ENCODE data around the gene UACA. TPM values are rescaled to one million over a fixed set of nuclear protein-coding genes. Genes with fewer than 3 reads are reported as not detected.

Gene UACA
- total RNA-seq, 1 donor from 2014 or later: 46.2 TPM

GRCh38 chr15:70650567-70651302 lies 112.6 kb downstream of the UACA start:
- TF ChIP-seq, protein P1, sequence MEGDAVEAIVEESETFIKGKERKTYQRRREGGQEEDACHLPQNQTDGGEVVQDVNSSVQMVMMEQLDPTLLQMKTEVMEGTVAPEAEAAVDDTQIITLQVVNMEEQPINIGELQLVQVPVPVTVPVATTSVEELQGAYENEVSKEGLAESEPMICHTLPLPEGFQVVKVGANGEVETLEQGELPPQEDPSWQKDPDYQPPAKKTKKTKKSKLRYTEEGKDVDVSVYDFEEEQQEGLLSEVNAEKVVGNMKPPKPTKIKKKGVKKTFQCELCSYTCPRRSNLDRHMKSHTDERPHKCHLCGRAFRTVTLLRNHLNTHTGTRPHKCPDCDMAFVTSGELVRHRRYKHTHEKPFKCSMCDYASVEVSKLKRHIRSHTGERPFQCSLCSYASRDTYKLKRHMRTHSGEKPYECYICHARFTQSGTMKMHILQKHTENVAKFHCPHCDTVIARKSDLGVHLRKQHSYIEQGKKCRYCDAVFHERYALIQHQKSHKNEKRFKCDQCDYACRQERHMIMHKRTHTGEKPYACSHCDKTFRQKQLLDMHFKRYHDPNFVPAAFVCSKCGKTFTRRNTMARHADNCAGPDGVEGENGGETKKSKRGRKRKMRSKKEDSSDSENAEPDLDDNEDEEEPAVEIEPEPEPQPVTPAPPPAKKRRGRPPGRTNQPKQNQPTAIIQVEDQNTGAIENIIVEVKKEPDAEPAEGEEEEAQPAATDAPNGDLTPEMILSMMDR (IDR thresholded peaks at IDR 0.05; ENCODE audit: unreplicated experiment): no peak
- H3K9me3 Mint-ChIP-seq (ENCODE audit: low read depth): peaks cover 4% of the 10 kb centered on the region
- peaks cover 3% of the 10 kb centered on the region for H3K36me3 Mint-ChIP-seq (ENCODE audit: insufficient read depth)
- H3K27ac Mint-ChIP-seq: no peak overlapping the region
- peaks cover 22% of the 10 kb centered on the region for H3K4me1 Mint-ChIP-seq (ENCODE audit: low read depth)
- no peaks in the 10 kb centered on the region for H3K27me3 Mint-ChIP-seq
- no peak overlapping the region for H3K4me3 Mint-ChIP-seq (ENCODE audit: low read depth)
- no peak for DNase-seq (ENCODE audit: low spot score, unreplicated experiment)

GRCh38 chr15:70647396-70647795 lies 116.0 kb downstream of the UACA start:
- H3K36me3 Mint-ChIP-seq (ENCODE audit: insufficient read depth): no peaks in the 10 kb centered on the region
- H3K4me3 Mint-ChIP-seq (ENCODE audit: low read depth): no peak overlapping the region
- H3K27me3 Mint-ChIP-seq: no peaks in the 10 kb centered on the region
- peaks cover 10% of the 10 kb centered on the region for H3K4me1 Mint-ChIP-seq (ENCODE audit: low read depth)
- no peak for DNase-seq (ENCODE audit: low spot score, unreplicated experiment)
- no peak overlapping the region for H3K27ac Mint-ChIP-seq
- peaks cover 4% of the 10 kb centered on the region for H3K9me3 Mint-ChIP-seq (ENCODE audit: low read depth)
- TF ChIP-seq, protein P1 (IDR thresholded peaks at IDR 0.05; ENCODE audit: unreplicated experiment): no peak

GRCh38 chr15:70646169-70646568 lies 117.2 kb downstream of the UACA start:
- H3K36me3 Mint-ChIP-seq (ENCODE audit: insufficient read depth): no peaks in the 10 kb centered on the region
- H3K27ac Mint-ChIP-seq: no peak overlapping the region
- no peak for DNase-seq (ENCODE audit: low spot score, unreplicated experiment)
- TF ChIP-seq, protein P1 (IDR thresholded peaks at IDR 0.05; ENCODE audit: unreplicated experiment): no peak
- no peak overlapping the region for H3K4me3 Mint-ChIP-seq (ENCODE audit: low read depth)
- peaks cover under 1% of the 10 kb centered on the region for H3K4me1 Mint-ChIP-seq (ENCODE audit: low read depth)
- H3K9me3 Mint-ChIP-seq (ENCODE audit: low read depth): peaks cover 4% of the 10 kb centered on the region
- H3K27me3 Mint-ChIP-seq: no peaks in the 10 kb centered on the region

DNA sequence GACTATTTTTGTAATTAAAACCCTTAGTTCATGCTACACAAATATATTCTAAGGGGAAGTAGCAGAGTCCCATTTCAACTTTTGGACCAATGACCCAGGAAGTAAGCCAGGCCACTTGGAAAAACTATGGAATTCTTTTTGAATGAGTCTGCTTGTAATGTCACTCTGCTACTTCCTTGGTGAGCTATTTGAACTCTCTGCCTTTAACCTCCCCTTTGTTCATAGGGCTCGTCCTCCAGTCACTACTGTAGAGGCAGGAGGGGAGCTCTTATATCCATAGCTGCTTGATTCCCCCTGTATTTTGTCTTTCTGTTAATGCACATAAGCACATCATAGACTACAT lies 119.6 kb downstream of the UACA start:
- Mint-ChIP-seq H3K36me3 (ENCODE audit: insufficient read depth) (no peaks in the 10 kb centered on the region), H3K27me3 (no peaks in the 10 kb centered on the region), H3K9me3 (ENCODE audit: low read depth) (no peaks in the 10 kb centered on the region), H3K4me3 (ENCODE audit: low read depth) (no peak overlapping the region), H3K27ac (no peak overlapping the region), H3K4me1 (ENCODE audit: low read depth) (peaks cover 3% of the 10 kb centered on the region)
- DNase-seq (ENCODE audit: low spot score, unreplicated experiment): no peak
- TF ChIP-seq, protein P1 (IDR thresholded peaks at IDR 0.05; ENCODE audit: unreplicated experiment): no peak

DNA sequence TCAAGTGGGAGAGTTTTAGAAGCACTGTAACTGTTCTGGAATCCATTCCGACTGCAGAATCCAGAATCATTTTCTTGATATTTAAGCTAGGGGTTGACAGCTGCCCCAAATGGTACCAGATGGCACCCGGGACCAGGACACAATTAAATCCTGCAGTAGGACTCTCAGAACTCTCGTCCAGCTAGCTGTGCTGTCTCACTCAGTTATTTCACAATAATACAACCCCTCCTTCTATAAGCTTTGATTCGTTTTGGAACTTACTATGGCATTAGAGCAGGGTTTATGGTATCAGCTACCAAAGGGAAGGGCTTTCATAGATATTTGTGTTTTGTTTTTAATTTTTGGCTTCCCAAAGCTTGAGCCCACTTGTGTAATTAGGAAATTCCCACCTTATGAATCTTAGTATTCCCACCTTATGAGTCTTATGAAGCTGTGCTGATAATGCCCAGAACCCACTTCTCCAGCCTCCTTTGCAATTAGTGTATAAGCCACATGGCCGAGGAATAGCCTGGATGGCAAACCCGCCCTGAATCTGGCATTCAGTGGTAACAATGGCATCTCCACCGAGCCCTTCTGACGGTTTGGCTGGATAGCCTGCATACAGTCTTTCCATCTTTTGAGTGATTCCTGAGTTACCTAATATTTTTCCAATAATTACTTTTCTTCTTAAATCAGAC lies 120.1 kb downstream of the UACA start:
- TF ChIP-seq, protein P1 (IDR thresholded peaks at IDR 0.05; ENCODE audit: unreplicated experiment): no peak
- peaks cover 3% of the 10 kb centered on the region for H3K27me3 Mint-ChIP-seq
- no peaks in the 10 kb centered on the region for H3K9me3 Mint-ChIP-seq (ENCODE audit: low read depth)
- no peaks in the 10 kb centered on the region for H3K36me3 Mint-ChIP-seq (ENCODE audit: insufficient read depth)
- DNase-seq (ENCODE audit: low spot score, unreplicated experiment): no peak
- H3K27ac Mint-ChIP-seq: no peak overlapping the region
- no peak overlapping the region for H3K4me3 Mint-ChIP-seq (ENCODE audit: low read depth)
- H3K4me1 Mint-ChIP-seq (ENCODE audit: low read depth): peaks cover 3% of the 10 kb centered on the region

Measured in progenitor cell of endocrine pancreas (in vitro differentiated cells).